Stomach (tissue), 4 donors: ENCODE measurements around the gene HACL1.

Experiments
- EP300 ChIP-seq: sonication (generic); formaldehyde crosslinking; IDR thresholded peaks from one replicate; pipeline ENCODE4 v1.6.1; 2017; ENCODE audit warnings: antibody characterized with exemption
- POLR2A ChIP-seq, 4 donors: fragments of 450-650 bp; IDR thresholded peaks; one replicate each; pipeline ENCODE4 v1.6.1; 2016; ENCODE audit warnings: antibody characterized with exemption in 4 of 4, control low read depth in 2 of 4, mild to moderate bottlenecking in 1 of 4, moderate library complexity in 1 of 4
- POLR2AphosphoS5 ChIP-seq, 3 donors: sonication (generic); formaldehyde crosslinking; IDR thresholded peaks; one replicate each; pipeline ENCODE4 v1.6.1; 2016; ENCODE audit warnings: antibody characterized with exemption in 3 of 3
- TF ChIP-seq, protein P1 (sequence below), 7 experiments: fragments of 450-650 bp in 4 of 7; fragments of 200-600 bp in 3 of 7; sonication (generic) in 3 of 7; IDR thresholded peaks; one replicate each; pipeline ENCODE4 v1.5.1; 2016 to 2019; ENCODE audit warnings: antibody characterized with exemption in 7 of 7, control low read depth in 2 of 7, mild to moderate bottlenecking in 1 of 7

DNA sequence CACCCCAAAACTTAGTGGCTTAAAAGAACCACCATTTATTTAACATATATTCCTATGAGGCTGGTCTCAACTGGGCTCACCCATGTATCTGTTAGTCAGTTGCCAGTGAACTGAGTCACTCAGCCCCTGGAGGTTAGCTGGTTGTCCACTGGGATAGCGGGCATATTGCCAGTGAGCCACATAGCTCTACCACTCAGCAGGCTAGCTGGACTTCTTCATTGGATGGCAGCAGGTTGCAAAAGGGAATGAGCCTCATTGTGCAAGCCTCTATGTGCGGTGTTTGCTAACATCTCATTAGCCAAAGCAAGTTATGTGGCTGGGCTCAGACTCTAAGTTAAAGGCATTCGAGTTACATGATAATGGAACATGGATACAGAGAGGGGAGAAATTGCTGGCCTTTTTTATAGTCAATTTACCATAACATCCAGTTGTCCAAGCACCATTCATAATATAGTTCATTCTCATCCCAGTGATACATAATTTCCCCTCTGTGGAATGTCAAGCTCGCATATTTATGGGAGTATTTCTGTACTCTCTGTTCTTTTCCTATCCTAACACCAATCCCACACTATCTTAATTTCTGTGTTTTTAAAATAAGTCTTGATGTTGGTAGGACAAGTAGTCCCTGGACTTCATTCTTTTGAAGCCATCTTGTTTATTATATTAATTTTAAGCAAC is 8.9 kb upstream of the HACL1 start:
- TF ChIP-seq, protein P1, sequence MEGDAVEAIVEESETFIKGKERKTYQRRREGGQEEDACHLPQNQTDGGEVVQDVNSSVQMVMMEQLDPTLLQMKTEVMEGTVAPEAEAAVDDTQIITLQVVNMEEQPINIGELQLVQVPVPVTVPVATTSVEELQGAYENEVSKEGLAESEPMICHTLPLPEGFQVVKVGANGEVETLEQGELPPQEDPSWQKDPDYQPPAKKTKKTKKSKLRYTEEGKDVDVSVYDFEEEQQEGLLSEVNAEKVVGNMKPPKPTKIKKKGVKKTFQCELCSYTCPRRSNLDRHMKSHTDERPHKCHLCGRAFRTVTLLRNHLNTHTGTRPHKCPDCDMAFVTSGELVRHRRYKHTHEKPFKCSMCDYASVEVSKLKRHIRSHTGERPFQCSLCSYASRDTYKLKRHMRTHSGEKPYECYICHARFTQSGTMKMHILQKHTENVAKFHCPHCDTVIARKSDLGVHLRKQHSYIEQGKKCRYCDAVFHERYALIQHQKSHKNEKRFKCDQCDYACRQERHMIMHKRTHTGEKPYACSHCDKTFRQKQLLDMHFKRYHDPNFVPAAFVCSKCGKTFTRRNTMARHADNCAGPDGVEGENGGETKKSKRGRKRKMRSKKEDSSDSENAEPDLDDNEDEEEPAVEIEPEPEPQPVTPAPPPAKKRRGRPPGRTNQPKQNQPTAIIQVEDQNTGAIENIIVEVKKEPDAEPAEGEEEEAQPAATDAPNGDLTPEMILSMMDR (IDR thresholded peaks at IDR 0.05): no peak
- TF ChIP-seq POLR2A (IDR thresholded peaks at IDR 0.05) (no peak), EP300 (no peak), POLR2AphosphoS5 (IDR thresholded peaks at IDR 0.05) (peak in 1 of 3 donors; percentile 17)
